H1 (cell line): ENCODE data around the gene AP1S3. TPM values are rescaled to one million over a fixed set of nuclear protein-coding genes. Genes with fewer than 3 reads are reported as not detected.

Source experiments
- BRCA1 ChIP-seq: IDR thresholded peaks from 2 replicates; pipeline ENCODE4 v1.6.1; 2012; ENCODE audit warnings: low read depth, low read length, improper control_type of control experiment
- CEBPB ChIP-seq: IDR thresholded peaks from 2 replicates; pipeline ENCODE4 v1.6.1; 2012; ENCODE audit warnings: low read depth, low read length
- CHD7 ChIP-seq: fragments of 300-600 bp; sonication (generic); IDR thresholded peaks from 2 replicates; pipeline ENCODE4 v1.7.1; 2012; ENCODE audit warnings: low read length, moderate library complexity, mild to moderate bottlenecking, inconsistent platforms; ENCODE audit not compliant: insufficient replicate concordance
- CREB1 ChIP-seq: IDR thresholded peaks from 2 replicates; pipeline ENCODE4 v1.6.1; 2012; ENCODE audit warnings: inconsistent platforms
- EGR1 ChIP-seq: IDR thresholded peaks from 2 replicates; pipeline ENCODE4 v1.6.1; 2011; ENCODE audit warnings: low read depth, low read length, borderline replicate concordance
- JUN ChIP-seq: IDR thresholded peaks from 2 replicates; pipeline ENCODE4 v1.6.1; 2011; ENCODE audit warnings: low read depth, mild to moderate bottlenecking, improper control_type of control experiment, low read length
- NANOG ChIP-seq: IDR thresholded peaks from 2 replicates; pipeline ENCODE4 v1.6.1; 2011; ENCODE audit warnings: low read length, low read depth, mild to moderate bottlenecking, inconsistent platforms; ENCODE audit not compliant: insufficient read depth, poor library complexity, severe bottlenecking
- RAD21 ChIP-seq, 2 experiments: IDR thresholded peaks in 1 of 2; conservative IDR thresholded peaks in 1 of 2; 2 replicates each; pipeline ENCODE4 v1.6.1; 2011; ENCODE audit warnings: low read depth in 2 of 2, low read length in 2 of 2, improper control_type of control experiment in 1 of 2, inconsistent platforms in 1 of 2, mild to moderate bottlenecking in 1 of 2, moderate library complexity in 1 of 2
- polyA plus RNA-seq, 7 experiments: library from polyadenylated mRNA; depleted of rRNA in 3 of 7; stranded (reverse) in 5 of 7; unstranded in 2 of 7; fragments of >200 nt in 5 of 7; fragments of 200-250 nt in 2 of 7; gene quantifications; 1 replicate in 5 of 7; 2 replicates in 1 of 7; 4 replicates in 1 of 7; pipeline versions ENCODE4 v1.2.1 to v1.2.3, GENCODE V29; 2011 to 2013; ENCODE audit warnings: missing spikeins in 2 of 7, mixed read lengths in 2 of 7
- total RNA-seq: library from RNA; stranded (reverse); fragmentation: NEBNext Ultra II Directional; extraction: Animal tissue kit (Norgen Biotek cat#: 25700); gene quantifications from 2 replicates; pipeline ENCODE4 v1.2.1, GENCODE V29; 2021
- TF ChIP-seq, protein P1 (sequence below): IDR thresholded peaks from 2 replicates; pipeline ENCODE4 v1.6.1; 2011; ENCODE audit warnings: low read depth, mild to moderate bottlenecking, low read length; ENCODE audit not compliant: insufficient read depth

Gene AP1S3
- total and polyA plus RNA-seq, 2 of the 8 experiments (the other 6 are each of a cell fraction or from before 2014, with no cell fraction given) = 3.9 to 20.2 TPM

DNA sequence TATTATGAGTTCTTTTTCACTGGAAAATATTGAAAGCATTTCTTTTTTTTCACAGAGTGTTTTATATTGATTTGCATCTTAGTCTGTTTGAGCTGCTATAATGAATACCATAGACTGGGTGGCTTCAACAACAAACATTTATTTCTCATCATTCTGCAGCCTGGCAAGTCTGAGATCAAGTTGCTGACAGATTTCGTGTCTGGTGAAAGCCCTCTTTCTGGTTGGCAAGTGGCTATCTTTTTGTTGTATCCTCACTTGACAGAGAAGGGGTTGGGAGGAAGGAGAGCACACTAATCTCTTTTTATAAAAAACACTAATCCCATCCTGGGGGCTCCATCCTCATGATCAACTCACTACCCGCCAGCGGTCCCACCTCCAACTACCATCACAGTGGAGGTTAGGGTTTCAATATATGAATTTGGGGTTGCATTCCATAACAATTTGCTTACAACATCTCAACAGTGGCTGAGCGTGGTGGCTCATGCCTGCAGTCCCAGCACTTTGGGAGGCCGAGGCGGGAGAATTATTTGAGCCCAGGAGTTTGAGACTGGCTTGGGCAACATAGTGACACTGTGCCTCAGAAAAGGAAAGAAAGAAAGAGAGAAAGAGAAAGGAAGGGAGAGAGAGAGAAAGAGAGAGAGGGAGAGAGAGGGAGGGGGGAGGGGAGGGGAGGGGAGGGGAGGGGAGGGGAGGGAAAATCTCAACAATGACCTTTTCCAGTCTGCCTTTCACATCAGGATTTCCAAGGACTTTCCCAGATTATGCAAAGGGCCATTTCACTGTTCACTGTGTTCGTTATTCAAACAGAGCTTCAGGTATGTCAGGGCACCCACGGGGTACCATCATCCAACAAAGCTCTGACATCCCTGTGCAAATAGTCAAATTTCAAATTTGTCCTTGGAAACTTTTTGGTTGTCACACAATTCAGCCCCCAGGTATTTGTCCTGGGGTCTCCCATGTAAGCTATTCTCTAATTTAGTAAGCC is 111.1 kb downstream of the AP1S3 start (continued):
- TF ChIP-seq RAD21 (IDR thresholded peaks at IDR 0.05 in 1 of 2, conservative IDR thresholded peaks at IDR 0.05 in 1 of 2; ENCODE audit: low read depth in 2 of 2, low read length in 2 of 2) (no peak), BRCA1 (no peak), JUN (no peak), CREB1 (no peak), CEBPB (no peak), NANOG (no peak), CHD7 (no peak), EGR1 (no peak)
- TF ChIP-seq, protein P1, sequence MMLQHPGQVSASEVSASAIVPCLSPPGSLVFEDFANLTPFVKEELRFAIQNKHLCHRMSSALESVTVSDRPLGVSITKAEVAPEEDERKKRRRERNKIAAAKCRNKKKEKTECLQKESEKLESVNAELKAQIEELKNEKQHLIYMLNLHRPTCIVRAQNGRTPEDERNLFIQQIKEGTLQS = no peak
